GM18870 (cell line): ENCODE measurements around the gene EXT2.

Experiments used
- ATAC-seq: cut with Tn5 transposase; IDR thresholded peaks from one replicate; pipeline ENCODE4 v1.9.1; 2021; ENCODE audit warnings: moderate library complexity; ENCODE audit not compliant: unreplicated experiment

Gene EXT2

DNA sequence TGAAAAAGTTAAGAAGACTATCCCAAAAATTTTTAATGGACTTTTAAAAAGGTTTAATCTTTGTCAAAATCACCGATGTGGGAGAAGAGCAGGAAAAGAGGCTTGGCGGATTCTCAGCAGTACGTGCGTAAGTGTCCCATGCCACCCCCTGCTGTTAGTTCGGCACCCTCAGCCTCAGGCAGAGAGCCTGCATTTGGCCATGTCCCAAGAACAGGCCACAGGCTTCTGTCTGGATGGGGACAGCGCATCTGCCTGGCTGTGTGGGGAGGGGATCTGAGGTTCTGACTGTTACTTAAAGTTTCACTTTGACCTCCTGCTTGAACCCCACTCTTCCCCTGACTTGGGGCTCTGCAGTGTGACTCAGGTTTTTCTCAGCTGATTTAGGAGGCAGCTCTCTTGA, 35.3 kb downstream of the EXT2 start:
- ATAC-seq = no peak

DNA sequence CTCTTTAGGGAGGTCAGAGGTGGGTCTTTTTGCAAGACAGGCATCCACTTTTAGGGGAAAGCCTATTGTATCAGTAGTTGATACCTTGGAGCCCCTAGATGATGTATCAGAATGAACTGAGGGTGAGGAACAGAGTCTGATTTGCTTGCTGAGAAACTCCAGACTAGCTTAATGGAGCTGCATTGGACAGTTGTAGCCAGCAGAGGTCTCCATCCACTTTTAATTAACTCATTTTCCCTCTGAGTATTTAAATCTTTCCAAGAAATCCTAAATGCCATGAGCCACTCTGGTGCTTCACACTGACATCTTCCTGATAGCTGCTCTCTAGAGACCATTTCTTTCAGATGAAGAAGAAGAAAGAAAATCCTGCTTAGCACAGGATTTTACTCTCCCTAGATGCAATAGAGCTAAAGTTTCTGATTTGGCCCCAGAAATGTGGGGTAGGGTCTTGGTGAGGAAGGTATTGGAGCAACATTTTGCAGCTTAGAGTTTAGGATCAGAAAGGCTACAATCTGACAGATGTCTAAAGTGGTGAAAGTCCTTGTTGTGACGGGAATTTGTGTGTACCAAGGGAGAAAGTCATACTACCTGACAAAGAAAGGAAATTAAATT, 38.0 kb downstream of the EXT2 start:
- ATAC-seq = no peak

DNA sequence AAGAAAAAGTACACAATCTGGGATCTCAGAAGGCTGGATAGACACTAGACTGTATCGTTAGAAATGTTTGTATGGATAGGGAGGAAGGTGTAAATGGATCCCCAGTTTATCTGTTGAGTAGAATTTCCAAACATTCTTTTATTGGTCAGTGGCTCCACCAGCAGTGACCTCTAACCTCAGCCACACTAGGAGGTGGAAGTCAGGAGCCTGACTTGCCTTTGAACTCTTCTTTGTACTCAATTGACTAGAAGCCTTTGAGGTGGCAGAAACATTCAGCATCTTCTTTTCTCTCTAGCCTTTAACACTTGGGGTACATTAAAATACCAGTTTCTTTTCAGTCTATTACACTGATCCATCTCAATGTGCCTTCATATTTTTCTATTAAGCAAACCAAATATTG, 39.1 kb downstream of the EXT2 start:
- ATAC-seq = no peak

- ATAC-seq = no peak
Measured at GRCh38 chr11:44136176-44136945, 40.9 kb downstream of the EXT2 start.

- no peak for ATAC-seq
Measured at GRCh38 chr11:44137057-44137456, 41.6 kb downstream of the EXT2 start.

GRCh38 chr11:44138286-44138685, 42.8 kb downstream of the EXT2 start:
- no peak for ATAC-seq

DNA sequence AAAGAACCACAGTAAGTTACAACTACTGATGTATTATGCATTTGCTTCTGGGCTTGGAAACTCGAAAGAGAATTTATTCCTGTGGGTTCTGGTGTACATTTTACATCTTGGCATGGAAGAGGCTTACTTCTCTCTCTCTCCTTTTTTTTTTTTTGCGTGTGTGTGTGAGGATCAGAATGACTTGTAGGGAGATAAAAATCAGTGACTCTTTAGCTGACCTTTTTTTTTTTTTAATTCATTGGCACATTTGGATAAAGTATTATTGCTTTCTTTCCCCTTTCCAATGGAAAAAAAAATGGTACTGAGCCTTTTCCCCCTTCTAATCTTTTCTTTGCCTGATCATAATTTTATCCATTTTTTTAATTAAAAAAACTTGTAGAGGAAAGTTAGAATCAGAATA, 43.5 kb downstream of the EXT2 start:
- ATAC-seq = no peak

DNA sequence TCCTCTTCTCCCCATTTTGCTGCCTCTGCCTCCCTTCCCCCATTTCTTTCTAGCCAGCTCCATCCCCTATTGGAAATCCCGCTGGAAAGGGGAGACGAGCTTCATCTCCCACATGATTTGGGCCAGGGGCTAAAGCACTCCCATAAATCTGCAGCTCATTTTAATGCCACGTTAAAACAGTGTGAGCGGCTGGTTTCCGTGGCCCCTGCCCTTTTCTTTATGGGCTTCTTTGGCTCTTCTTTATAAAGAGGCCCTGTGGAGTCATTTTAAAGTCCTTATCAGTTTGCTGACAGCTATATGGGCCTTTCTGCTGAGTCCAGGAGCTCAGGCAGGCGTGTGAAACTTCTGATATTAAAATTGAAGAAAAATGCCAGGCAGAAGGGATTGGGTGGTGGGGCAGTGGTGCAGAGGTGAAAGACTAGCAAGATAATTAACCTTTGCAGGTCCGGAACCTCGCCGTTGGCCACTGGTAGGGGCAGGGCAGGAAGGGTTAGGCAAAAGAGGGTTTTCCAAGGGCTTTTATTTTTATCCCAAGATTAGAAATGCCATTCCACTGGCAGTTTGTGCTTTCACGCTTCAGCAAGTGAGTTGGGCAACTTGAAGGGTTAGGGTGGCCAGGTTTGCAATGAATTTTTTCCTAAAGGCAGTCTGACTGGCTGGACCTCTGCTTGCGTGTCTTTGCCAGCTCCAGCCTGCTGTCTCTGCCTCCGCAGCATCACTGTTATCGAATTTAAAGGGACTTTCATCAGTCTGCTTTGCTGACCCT, 44.3 kb downstream of the EXT2 start:
- ATAC-seq = no peak

DNA sequence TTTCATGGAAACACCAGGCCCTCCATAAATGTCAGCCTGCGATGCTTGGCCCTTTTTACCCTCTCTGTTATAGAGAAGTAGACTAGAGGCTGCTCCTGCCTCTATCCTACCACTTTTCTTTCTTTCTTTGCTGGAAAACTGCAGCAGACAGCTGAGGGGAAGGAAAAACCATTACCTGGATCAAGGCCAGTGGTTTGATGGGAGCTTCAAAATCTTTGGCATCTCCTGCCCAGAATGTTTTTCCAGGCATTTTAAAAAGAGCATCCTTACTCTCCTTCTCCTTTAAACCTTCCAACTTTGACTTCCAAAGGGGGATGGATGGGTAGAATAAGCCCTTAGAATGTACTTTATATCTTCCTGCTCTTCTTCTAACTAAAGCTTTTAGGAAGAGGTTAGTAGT, 44.9 kb downstream of the EXT2 start:
- ATAC-seq = no peak

- no peak for ATAC-seq
Measured at GRCh38 chr11:44140805-44141204, 45.3 kb downstream of the EXT2 start.

GRCh38 chr11:44143987-44144909, 48.8 kb downstream of the EXT2 start:
- no peak for ATAC-seq

GRCh38 chr11:44145011-44145775, 49.7 kb downstream of the EXT2 start:
- no peak for ATAC-seq

GRCh38 chr11:44146931-44147330, 51.5 kb downstream of the EXT2 start:
- no peak for ATAC-seq

GRCh38 chr11:44147751-44148150, 52.3 kb downstream of the EXT2 start:
- no peak for ATAC-seq

GRCh38 chr11:44149651-44150050, 54.2 kb downstream of the EXT2 start:
- ATAC-seq = no peak

DNA sequence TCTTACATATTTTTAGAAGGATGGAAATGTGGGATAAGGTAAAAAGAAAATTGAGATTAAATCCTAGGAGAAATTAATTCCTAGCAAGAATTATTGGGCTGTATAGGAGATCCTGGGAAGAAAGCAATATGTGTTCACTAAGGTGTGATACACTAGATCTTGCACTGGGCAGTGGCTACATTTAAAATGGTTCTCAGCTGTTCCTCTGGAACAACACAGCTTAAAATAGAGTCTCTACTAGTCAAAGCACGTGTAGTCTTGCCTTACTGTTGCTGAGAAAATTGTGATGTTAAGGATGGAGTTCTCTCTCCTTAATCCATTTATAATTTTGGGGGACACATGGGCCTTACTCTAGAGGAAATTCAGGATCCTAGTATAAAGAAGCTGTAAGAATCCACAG, 54.9 kb downstream of the EXT2 start:
- no peak for ATAC-seq

DNA sequence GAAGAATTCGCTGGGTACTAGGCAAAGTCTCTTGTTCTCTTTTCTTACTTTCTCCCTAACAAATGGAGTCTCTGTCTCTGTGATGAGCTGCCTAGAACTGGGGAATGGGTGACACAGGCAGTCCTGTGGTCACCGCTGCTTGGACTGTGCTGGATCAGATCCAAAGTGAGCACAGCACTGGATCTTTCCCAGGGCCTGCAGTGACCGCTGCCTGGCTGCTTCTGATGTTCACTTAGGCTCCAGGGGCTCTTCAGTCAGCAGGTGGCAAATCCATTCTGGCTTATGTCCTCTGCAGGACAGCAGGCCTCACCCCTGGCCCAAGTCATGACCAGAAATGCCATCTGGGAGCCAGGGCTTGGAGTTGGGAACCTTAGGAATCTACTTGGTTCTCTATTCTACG, 61.5 kb downstream of the EXT2 start:
- no peak for ATAC-seq

GRCh38 chr11:44158384-44158783, 62.9 kb downstream of the EXT2 start:
- ATAC-seq = no peak

GRCh38 chr11:44159848-44160721, 64.6 kb downstream of the EXT2 start:
- ATAC-seq = no peak
